Caco-2 (cell line): ENCODE data around the gene AK5. TPM values are rescaled to one million over a fixed set of nuclear protein-coding genes. Genes with fewer than 3 reads are reported as not detected.

ENCODE experiments used
- BruUV-seq: library from RNA; stranded (reverse); fragments of 400-500 nt; replicated peaks from 2 replicates; lab custom pipeline; 2021; lab: Mats Ljungman, UMichigan
- CTCF ChIA-PET: fragments of 300-600 bp; sonication (Branson Sonifier 250); formaldehyde crosslinking; loops from one replicate; lab custom pipeline; 2022; ENCODE audit warnings: antibody characterized with exemption; lab: Charles Lee
- POLR2A ChIA-PET: fragments of 300-600 bp; sonication (Branson Sonifier 250); formaldehyde crosslinking; loops from one replicate; lab custom pipeline; 2022; ENCODE audit warnings: antibody characterized with exemption; lab: Charles Lee
- DNase-seq, 2 experiments: peaks; one replicate each; pipeline versions ENCODE4 v3.0.0 to v3.0.0-alpha.2; 2020 to 2022
- H3K27me3 ChIP-seq: replicated peaks from 2 replicates; pipeline ENCODE4 v1.6.0; 2011; ENCODE audit warnings: low read length; ENCODE audit not compliant: control insufficient read depth, insufficient read depth
- H3K36me3 ChIP-seq: 2 replicates; pipeline ENCODE4 v1.5.1; 2011; ENCODE audit warnings: low read length; ENCODE audit not compliant: control insufficient read depth, insufficient read depth
- H3K4me1 ChIP-seq: fragments of 250-450 bp; sonication (Bioruptor Pico); 2 replicates; pipeline ENCODE4 v1.5.1; 2020; ENCODE audit warnings: mild to moderate bottlenecking
- H3K4me3 ChIP-seq: 2 replicates; pipeline ENCODE4 v1.5.1; 2011; ENCODE audit warnings: low read depth, mild to moderate bottlenecking, control low read depth, low read length
- H3K9me3 ChIP-seq: fragments of 250-450 bp; sonication (Bioruptor Pico); 2 replicates; pipeline ENCODE4 v1.5.1; 2020; ENCODE audit warnings: mild to moderate bottlenecking, moderate library complexity
- H3K27ac Mint-ChIP-seq: one replicate; pipeline ENCODE4 v1.8.0; 2022; ENCODE audit warnings: mixed read lengths; ENCODE audit not compliant: unreplicated experiment
- H3K27me3 Mint-ChIP-seq: one replicate; pipeline ENCODE4 v1.8.0; 2022; ENCODE audit warnings: mixed read lengths; ENCODE audit not compliant: insufficient read depth, unreplicated experiment
- H3K36me3 Mint-ChIP-seq: one replicate; pipeline ENCODE4 v1.8.0; 2022; ENCODE audit warnings: mild to moderate bottlenecking, mixed read lengths; ENCODE audit not compliant: insufficient read depth, unreplicated experiment
- H3K4me1 Mint-ChIP-seq: one replicate; pipeline ENCODE4 v1.8.0; 2022; ENCODE audit warnings: low read depth, mixed read lengths; ENCODE audit not compliant: unreplicated experiment
- H3K4me3 Mint-ChIP-seq: one replicate; pipeline ENCODE4 v1.8.0; 2022; ENCODE audit warnings: mild to moderate bottlenecking, moderate library complexity, mixed read lengths; ENCODE audit not compliant: unreplicated experiment
- H3K9me3 Mint-ChIP-seq: one replicate; pipeline ENCODE4 v1.8.0; 2022; ENCODE audit warnings: mixed read lengths; ENCODE audit not compliant: unreplicated experiment
- CTCF ChIP-seq, 2 experiments: fragments of 200-600 bp in 1 of 2; IDR thresholded peaks; 1 replicate in 1 of 2; 2 replicates in 1 of 2; pipeline versions ENCODE4 v1.5.1 to v1.8.0; 2011 to 2022; ENCODE audit warnings: antibody characterized with exemption in 1 of 2, control low read depth in 1 of 2, inconsistent platforms in 1 of 2, low read depth in 1 of 2, low read length in 1 of 2, mild to moderate bottlenecking in 1 of 2, moderate library complexity in 1 of 2; ENCODE audit not compliant: insufficient read depth in 1 of 2, severe bottlenecking in 1 of 2, unreplicated experiment in 1 of 2
- intact Hi-C: fragments of 100-400 bp; cut with micrococcal nuclease; formaldehyde crosslinking; loops from one replicate; pipeline ENCODE4 v1.10.0; 2022; ENCODE audit not compliant: unreplicated experiment
- total RNA-seq: library from RNA; stranded (reverse); gene quantifications from 2 replicates; pipeline ENCODE4 v1.2.3, GENCODE V29; 2022

The AK5 gene
- total RNA-seq, 1 experiment from 2014 or later, result not detected

DNA sequence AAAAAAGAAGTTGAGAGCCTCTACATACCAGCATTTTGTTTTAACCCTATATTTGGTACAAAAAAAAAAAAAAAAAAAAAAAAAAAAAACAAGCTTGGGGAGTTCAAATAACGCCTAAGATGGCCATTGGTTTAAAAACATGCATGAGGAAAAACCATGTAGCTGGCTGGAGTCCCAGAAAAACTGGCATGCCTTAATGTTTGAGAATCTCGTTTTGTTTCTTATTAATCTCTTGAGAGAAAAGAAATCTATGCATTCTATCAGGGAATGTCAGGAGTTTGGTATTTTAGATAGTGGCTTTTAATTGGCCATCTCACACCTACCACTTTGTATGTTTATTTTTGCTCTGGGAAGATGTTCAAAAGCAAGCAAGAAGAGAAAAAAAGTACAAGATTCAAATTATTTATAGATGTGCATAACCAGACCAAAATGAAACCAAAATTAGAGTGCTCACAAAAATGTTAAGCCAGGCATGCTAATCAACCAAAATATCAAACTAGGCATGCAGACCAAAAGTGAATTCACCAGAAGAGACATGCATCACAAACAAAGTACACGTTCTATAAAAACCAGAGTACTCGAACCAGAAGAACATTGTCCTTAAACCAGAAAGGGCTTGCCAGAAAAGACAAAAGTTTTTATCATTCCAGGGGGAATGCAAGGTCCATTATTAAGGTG, 156.6 kb downstream of the AK5 start:
- H3K27me3 Mint-ChIP-seq, result no peaks in the 10 kb centered on the region
- BruUV-seq, result no TSS peak
- H3K9me3 Mint-ChIP-seq, result peaks cover 23% of the 10 kb centered on the region
- POLR2A ChIA-PET, result no interaction called here
- CTCF ChIA-PET, result no interaction called here
- H3K36me3 Mint-ChIP-seq, result no peaks in the 10 kb centered on the region
- no peak for TF ChIP-seq CTCF (IDR thresholded peaks at IDR 0.05; ENCODE audit: insufficient read depth in 1 of 2, low read depth in 1 of 2, low read length in 1 of 2, severe bottlenecking in 1 of 2, unreplicated experiment in 1 of 2)
- no peak overlapping the region for H3K4me3 Mint-ChIP-seq
- DNase-seq, result no peak
- Histone ChIP-seq H3K27me3 (no peaks in the 10 kb centered on the region), H3K36me3 (no peaks in the 10 kb centered on the region), H3K9me3 (no peaks in the 10 kb centered on the region), H3K4me1 (no peaks in the 10 kb centered on the region), H3K4me3 (no peak overlapping the region)
- intact Hi-C loops, result no loop called here
- no peaks in the 10 kb centered on the region for H3K4me1 Mint-ChIP-seq
- H3K27ac Mint-ChIP-seq, result no peak overlapping the region

GRCh38 chr1:77446841-77447555, 165.2 kb downstream of the AK5 start:
- no peaks in the 10 kb centered on the region for H3K36me3 Mint-ChIP-seq
- H3K4me1 Mint-ChIP-seq, result no peaks in the 10 kb centered on the region
- Histone ChIP-seq H3K4me1 (peaks cover 20% of the 10 kb centered on the region), H3K4me3 (no peak overlapping the region), H3K36me3 (no peaks in the 10 kb centered on the region), H3K9me3 (no peaks in the 10 kb centered on the region), H3K27me3 (no peaks in the 10 kb centered on the region)
- TF ChIP-seq CTCF (IDR thresholded peaks at IDR 0.05; ENCODE audit: insufficient read depth in 1 of 2, low read depth in 1 of 2, low read length in 1 of 2, severe bottlenecking in 1 of 2, unreplicated experiment in 1 of 2), result no peak
- H3K9me3 Mint-ChIP-seq, result no peaks in the 10 kb centered on the region
- POLR2A ChIA-PET, result no interaction called here
- no TSS peak for BruUV-seq
- intact Hi-C loops, result loop anchor here (10.0 kb wide), 1 partner anchor 88 kb away; no protein-coding TSS in a partner anchor
- no peaks in the 10 kb centered on the region for H3K27me3 Mint-ChIP-seq
- H3K27ac Mint-ChIP-seq, result no peak overlapping the region
- no peak for DNase-seq
- CTCF ChIA-PET, result no interaction called here
- H3K4me3 Mint-ChIP-seq, result no peak overlapping the region

GRCh38 chr1:77447669-77448068, 165.8 kb downstream of the AK5 start:
- H3K9me3 ChIP-seq, result no peaks in the 10 kb centered on the region
- no TSS peak for BruUV-seq
- no peak for TF ChIP-seq CTCF (IDR thresholded peaks at IDR 0.05; ENCODE audit: insufficient read depth in 1 of 2, low read depth in 1 of 2, low read length in 1 of 2, severe bottlenecking in 1 of 2, unreplicated experiment in 1 of 2)
- no peaks in the 10 kb centered on the region for H3K4me1 Mint-ChIP-seq
- peak overlapping the region; percentile 42 for H3K27ac Mint-ChIP-seq
- H3K9me3 Mint-ChIP-seq, result no peaks in the 10 kb centered on the region
- no peaks in the 10 kb centered on the region for H3K27me3 Mint-ChIP-seq
- H3K36me3 ChIP-seq, result no peaks in the 10 kb centered on the region
- H3K27me3 ChIP-seq, result no peaks in the 10 kb centered on the region
- CTCF ChIA-PET, result no interaction called here
- peak in 1 of 2 experiments; percentile 60 for DNase-seq
- no peaks in the 10 kb centered on the region for H3K36me3 Mint-ChIP-seq
- peaks cover 20% of the 10 kb centered on the region for H3K4me1 ChIP-seq
- POLR2A ChIA-PET, result no interaction called here
- H3K4me3 Mint-ChIP-seq, result no peak overlapping the region
- intact Hi-C loops, result loop anchor here (10.0 kb wide), 1 partner anchor 87 kb away; no protein-coding TSS in a partner anchor
- no peak overlapping the region for H3K4me3 ChIP-seq
